ENCODE results near the gene FSTL1.

FSTL1 gene

DNA sequence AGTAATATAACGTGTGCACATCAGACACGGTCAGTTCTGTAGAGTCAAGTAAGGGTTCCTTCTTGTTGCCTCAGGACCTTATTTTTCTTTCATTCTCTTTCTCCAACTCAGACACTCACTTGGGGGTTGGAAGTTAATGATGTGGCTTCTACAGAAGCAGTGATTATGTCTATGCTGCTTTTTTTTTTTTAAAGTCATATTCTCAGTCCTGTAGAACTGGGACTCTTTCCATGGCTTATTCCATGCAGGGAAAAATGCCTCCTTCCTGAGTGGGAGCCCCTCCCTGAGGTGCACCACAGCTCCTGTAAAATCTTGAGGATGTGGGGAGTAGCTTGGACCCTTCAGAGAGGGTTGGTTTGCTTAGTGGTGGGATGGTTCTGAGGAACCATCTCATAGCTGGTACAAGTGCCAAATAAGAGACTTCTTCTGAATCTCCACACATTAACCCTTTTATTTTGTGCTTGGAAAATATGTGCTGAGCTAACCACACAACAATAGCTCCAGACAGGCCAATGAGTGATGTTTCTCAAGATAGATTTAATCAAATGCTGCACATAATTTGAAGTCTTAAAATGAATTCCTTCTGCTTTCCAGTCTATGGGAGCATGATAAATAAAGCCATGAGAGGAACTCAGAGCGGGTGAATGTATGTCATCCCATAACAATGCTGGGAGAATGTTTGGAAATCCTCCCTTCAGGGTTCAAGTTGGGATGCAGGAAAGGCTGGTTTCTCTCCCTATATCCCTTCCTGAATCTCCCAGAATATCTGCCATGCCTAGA lies 23.3 kb upstream of the FSTL1 start:
- no peak overlapping the region for H3K27ac Mint-ChIP-seq
- no peaks in the 10 kb centered on the region for H3K9me3 Mint-ChIP-seq
- H3K27me3 Mint-ChIP-seq = peaks cover 15 to 31% of the 10 kb centered on the region in 2 donors
- ATAC-seq (replicated peaks) = no peak
- no peaks in the 10 kb centered on the region for H3K36me3 Mint-ChIP-seq
- DNase-seq = no peak
- no peak overlapping the region for H3K4me3 Mint-ChIP-seq
- no peaks in the 10 kb centered on the region for H3K4me1 Mint-ChIP-seq

DNA sequence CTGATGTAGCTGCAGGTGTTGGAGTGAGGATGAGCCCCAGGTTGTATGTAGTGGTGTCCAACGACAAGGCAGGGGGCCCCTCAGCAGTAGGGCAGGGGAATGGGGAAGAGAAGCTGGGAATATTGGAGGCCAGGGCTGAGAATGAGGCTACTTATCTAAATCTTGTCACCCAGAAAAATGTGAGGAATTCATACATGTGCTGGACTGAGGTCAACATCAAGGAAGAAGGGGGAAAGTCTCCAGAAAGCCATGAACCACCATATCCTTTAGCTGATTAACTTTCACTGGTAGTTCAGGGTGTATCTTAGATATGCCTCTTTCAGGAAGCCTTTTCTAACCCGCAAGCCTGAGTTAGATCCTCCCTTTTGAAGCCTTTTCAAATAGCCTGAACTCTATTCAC lies 22.6 kb upstream of the FSTL1 start:
- Mint-ChIP-seq H3K27ac (no peak overlapping the region), H3K27me3 (peaks cover 15 to 33% of the 10 kb centered on the region in 2 donors), H3K9me3 (no peaks in the 10 kb centered on the region), H3K4me1 (no peaks in the 10 kb centered on the region), H3K4me3 (no peak overlapping the region), H3K36me3 (no peaks in the 10 kb centered on the region)
- DNase-seq = no peak
- ATAC-seq (replicated peaks) = no peak

DNA sequence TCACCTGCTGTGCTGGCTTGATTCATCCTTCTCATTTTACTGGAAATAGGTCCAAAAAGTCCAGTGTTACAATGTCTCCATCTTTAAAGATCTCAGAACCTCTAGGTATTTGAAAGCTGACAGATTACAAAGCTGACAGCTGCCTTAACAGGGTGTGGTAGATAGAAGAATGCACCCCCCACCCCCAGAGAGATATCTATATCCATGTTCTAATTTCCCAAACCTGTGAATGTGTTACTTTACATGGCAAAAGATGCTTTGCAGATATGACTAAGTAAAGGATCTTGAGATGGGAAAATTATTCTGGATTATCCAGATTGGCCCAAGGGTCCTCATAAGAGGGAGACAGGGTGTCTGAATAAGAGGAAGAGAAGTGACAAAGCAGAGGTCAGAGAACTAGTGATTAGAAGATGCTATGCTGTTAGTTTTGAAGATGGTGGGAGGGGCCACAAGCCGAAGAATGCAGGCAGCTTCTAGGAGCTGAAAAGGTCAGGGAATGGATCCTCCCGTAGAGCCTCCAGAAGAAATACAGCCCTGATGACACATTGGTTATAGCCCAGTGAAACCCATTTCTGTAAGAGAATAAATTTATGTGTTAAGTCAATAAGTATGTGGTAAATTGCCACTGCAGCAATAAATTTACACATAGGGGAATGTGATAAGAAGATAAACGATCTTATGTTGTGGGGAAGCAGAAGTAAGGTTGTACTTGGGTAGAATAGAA lies 21.5 kb upstream of the FSTL1 start:
- Mint-ChIP-seq H3K4me1 (no peaks in the 10 kb centered on the region), H3K27ac (no peak overlapping the region), H3K9me3 (no peaks in the 10 kb centered on the region), H3K4me3 (no peak overlapping the region), H3K27me3 (peaks cover 20 to 38% of the 10 kb centered on the region in 2 donors), H3K36me3 (no peaks in the 10 kb centered on the region)
- DNase-seq (no peak), ATAC-seq (replicated peaks) (no peak)

DNA sequence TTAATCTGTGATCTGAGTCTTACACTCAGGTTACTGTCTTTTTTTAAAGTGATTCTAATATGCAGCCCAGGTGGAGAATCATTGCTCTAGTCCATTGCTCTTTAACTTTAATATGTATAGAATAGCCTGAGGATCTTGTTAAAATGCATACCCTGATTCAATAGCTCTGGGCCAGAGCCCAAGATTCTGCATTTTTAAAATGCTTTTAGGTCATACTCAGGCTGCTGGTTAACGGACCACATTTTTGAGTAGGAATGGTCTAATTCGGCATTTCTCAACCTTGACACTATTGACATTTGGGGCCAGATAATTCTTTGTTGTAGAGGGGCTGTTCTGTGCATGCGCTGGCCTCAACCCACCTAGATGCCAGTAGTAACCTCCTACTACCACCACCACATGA lies 20.9 kb upstream of the FSTL1 start:
- Mint-ChIP-seq H3K27ac (no peak overlapping the region), H3K27me3 (peaks cover 20 to 38% of the 10 kb centered on the region in 2 donors), H3K36me3 (no peaks in the 10 kb centered on the region), H3K4me3 (no peak overlapping the region), H3K9me3 (no peaks in the 10 kb centered on the region), H3K4me1 (no peaks in the 10 kb centered on the region)
- no peak for DNase-seq
- no peak for ATAC-seq (replicated peaks)

- Mint-ChIP-seq H3K27ac (no peak overlapping the region), H3K27me3 (peaks cover 20 to 38% of the 10 kb centered on the region in 2 donors), H3K36me3 (no peaks in the 10 kb centered on the region), H3K4me1 (no peaks in the 10 kb centered on the region), H3K9me3 (no peaks in the 10 kb centered on the region), H3K4me3 (no peak overlapping the region)
- ATAC-seq (replicated peaks) (no peak), DNase-seq (no peak)
These were observed 20.1 kb upstream of the FSTL1 start for GRCh38 chr3:120470870-120471269.

DNA sequence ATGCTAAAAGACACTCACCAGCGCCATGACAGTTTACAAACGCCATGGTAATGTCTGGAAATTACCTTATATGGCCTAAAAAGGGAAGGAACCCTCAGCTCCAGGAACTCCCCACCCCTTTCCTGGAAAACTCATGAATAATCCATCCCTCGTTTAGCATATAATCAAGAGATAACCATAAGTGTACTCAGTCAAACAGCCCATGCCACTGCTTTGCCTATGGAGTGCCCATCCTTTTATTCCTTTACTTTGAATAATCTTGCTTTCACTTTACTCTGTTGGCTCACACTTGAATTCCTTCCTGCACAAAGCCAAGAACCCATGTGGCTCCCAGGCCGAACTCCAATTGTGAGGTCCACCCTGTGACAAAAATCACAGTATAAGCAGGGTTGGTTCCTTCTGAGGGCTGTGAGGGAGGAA lies 19.1 kb upstream of the FSTL1 start:
- ATAC-seq (replicated peaks) (no peak), DNase-seq (no peak)
- Mint-ChIP-seq H3K36me3 (no peaks in the 10 kb centered on the region), H3K4me1 (no peaks in the 10 kb centered on the region), H3K27ac (no peak overlapping the region), H3K27me3 (peaks cover 18 to 32% of the 10 kb centered on the region in 2 donors), H3K9me3 (no peaks in the 10 kb centered on the region), H3K4me3 (no peak overlapping the region)

- no peak for ATAC-seq (replicated peaks)
These were observed 18.6 kb upstream of the FSTL1 start for GRCh38 chr3:120469440-120469839.

GRCh38 chr3:120468635-120469295 lies 18.0 kb upstream of the FSTL1 start:
- Mint-ChIP-seq H3K27me3 (peaks cover 16 to 23% of the 10 kb centered on the region in 2 donors), H3K4me1 (no peaks in the 10 kb centered on the region), H3K36me3 (no peaks in the 10 kb centered on the region), H3K9me3 (no peaks in the 10 kb centered on the region), H3K4me3 (no peak overlapping the region), H3K27ac (no peak overlapping the region)
- DNase-seq (no peak), ATAC-seq (replicated peaks) (no peak)

More at GRCh38 chr3:120469440-120469839, 18.6 kb upstream of the FSTL1 start:
- Mint-ChIP-seq H3K36me3 (no peaks in the 10 kb centered on the region), H3K4me1 (no peaks in the 10 kb centered on the region), H3K27me3 (peaks cover 16 to 28% of the 10 kb centered on the region in 2 donors), H3K9me3 (no peaks in the 10 kb centered on the region), H3K4me3 (no peak overlapping the region), H3K27ac (no peak overlapping the region)
- DNase-seq = no peak

- Mint-ChIP-seq H3K27me3 (no peaks in the 10 kb centered on the region), H3K9me3 (no peaks in the 10 kb centered on the region), H3K4me1 (no peaks in the 10 kb centered on the region), H3K27ac (no peak overlapping the region), H3K36me3 (no peaks in the 10 kb centered on the region), H3K4me3 (no peak overlapping the region)
- ATAC-seq (replicated peaks) (no peak), DNase-seq (no peak)
These were observed 11.7 kb upstream of the FSTL1 start for GRCh38 chr3:120462409-120462959.

DNA sequence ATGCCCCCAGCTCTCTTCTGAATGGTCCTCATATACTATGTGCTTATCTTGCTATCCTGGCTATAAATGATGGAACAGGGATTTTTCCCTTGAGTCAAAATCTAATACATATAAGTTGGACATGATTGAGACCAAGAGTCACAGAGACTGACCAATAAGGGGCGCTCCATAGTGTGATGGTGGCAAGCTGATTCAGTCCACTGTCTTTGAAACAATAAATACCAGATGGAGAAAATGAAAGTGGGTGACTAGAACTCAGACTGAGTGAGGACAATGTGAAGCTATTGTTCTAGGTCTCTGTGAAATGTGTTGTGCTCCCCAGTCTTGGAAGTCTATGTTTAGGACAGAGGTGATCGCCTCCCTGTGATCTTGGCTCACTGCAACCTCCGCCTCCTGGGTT lies 10.6 kb upstream of the FSTL1 start:
- ATAC-seq (replicated peaks) (no peak), DNase-seq (no peak)
- no peak overlapping the region for H3K4me3 Mint-ChIP-seq
- no peaks in the 10 kb centered on the region for H3K9me3 Mint-ChIP-seq
- no peaks in the 10 kb centered on the region for H3K27me3 Mint-ChIP-seq
- no peaks in the 10 kb centered on the region for H3K36me3 Mint-ChIP-seq
- H3K27ac Mint-ChIP-seq = no peak overlapping the region
- no peaks in the 10 kb centered on the region for H3K4me1 Mint-ChIP-seq

DNA sequence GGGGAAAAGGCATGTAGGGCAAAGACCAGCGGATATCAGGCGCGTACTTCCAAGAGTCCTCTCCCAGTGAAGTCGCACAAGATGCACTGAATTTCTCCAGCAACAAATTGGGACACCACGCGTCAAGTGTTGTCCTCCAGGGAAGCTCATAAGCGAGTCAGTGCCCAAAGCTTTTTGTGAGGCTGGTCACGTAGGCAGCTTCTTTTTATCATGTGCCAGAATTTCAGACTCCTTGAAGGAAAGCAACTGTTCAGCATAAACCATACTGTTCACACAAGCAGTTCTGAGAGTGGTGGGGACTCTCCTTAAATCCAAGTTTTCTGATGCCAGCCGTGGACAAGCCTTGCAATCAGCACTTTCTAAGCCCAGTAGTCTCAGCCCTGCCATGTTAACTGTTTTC lies 10.1 kb upstream of the FSTL1 start:
- H3K4me1 Mint-ChIP-seq = no peaks in the 10 kb centered on the region
- no peaks in the 10 kb centered on the region for H3K27me3 Mint-ChIP-seq
- no peaks in the 10 kb centered on the region for H3K9me3 Mint-ChIP-seq
- DNase-seq = no peak
- no peak overlapping the region for H3K27ac Mint-ChIP-seq
- H3K36me3 Mint-ChIP-seq = no peaks in the 10 kb centered on the region
- H3K4me3 Mint-ChIP-seq = no peak overlapping the region
- ATAC-seq (replicated peaks) = no peak

DNA sequence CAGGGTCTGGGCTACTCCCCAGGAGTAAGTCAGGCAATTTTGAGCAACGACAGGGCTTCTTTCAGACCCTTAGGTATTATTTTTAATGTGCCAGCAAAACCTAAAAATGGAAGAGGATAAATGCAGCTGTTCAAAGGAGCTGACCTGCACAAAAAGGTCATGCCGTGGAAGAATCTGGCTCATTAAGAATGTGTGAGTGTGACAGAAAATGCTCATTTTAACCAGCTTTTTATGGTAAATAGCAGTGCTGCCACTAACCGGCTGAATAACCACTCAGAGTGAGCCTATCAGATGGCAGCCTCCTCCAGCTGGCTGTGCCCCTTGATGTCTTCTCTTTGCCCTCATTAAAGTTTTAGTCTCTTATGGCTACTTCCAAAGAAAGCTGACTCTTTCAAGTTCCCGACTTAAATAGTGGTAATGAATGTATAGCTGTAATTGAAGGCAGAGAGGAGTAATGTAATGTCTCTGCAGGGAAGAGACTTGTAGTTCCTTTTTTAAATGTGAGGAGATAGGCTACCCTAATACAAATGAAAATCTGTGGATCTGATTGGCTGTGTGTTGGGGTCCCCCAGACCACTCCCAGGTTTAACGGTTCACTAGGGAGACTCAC lies 9.5 kb upstream of the FSTL1 start:
- Mint-ChIP-seq H3K4me1 (no peaks in the 10 kb centered on the region), H3K27ac (no peak overlapping the region), H3K36me3 (no peaks in the 10 kb centered on the region), H3K27me3 (peaks cover 0 to under 1% of the 10 kb centered on the region in 2 donors), H3K4me3 (no peak overlapping the region), H3K9me3 (no peaks in the 10 kb centered on the region)
- DNase-seq (no peak), ATAC-seq (replicated peaks) (no peak)

- H3K4me1 Mint-ChIP-seq = no peaks in the 10 kb centered on the region
- no peak overlapping the region for H3K4me3 Mint-ChIP-seq
- H3K36me3 Mint-ChIP-seq = no peaks in the 10 kb centered on the region
- peaks cover 0 to 4% of the 10 kb centered on the region in 2 donors for H3K27me3 Mint-ChIP-seq
- no peak for DNase-seq
- no peak for ATAC-seq (replicated peaks)
- H3K9me3 Mint-ChIP-seq = no peaks in the 10 kb centered on the region
- no peak overlapping the region for H3K27ac Mint-ChIP-seq
These were observed 8.4 kb upstream of the FSTL1 start for GRCh38 chr3:120459196-120459595.

- H3K27ac Mint-ChIP-seq = no peak overlapping the region
- no peaks in the 10 kb centered on the region for H3K36me3 Mint-ChIP-seq
- DNase-seq = no peak
- peaks cover 3 to 10% of the 10 kb centered on the region in 2 donors for H3K27me3 Mint-ChIP-seq
- peaks cover 3% of the 10 kb centered on the region in 2 donors for H3K9me3 Mint-ChIP-seq
- H3K4me3 Mint-ChIP-seq = no peak overlapping the region
- no peak for ATAC-seq (replicated peaks)
- no peaks in the 10 kb centered on the region for H3K4me1 Mint-ChIP-seq
These were observed 7.0 kb upstream of the FSTL1 start for GRCh38 chr3:120457827-120458226.

Data from stimulated activated naive B cell treated with anti-CD40 and anti-IgM and Interleukin-4, amounts not matched to agents 10 μg/mL and 1 μg/mL and 100 μg/mL, for 72 hours (primary cell).